Epithelial cell of proximal tubule (primary cell): Measurements from ENCODE around the gene EDIL3. TPM values are rescaled to one million over a fixed set of nuclear protein-coding genes. Genes with fewer than 3 reads are reported as not detected.
"Not testable (repeated sequence)": the region's sequence is repeated elsewhere in the genome, so short reads cannot be mapped to it uniquely, and the experiment has no call there.

Source experiments
- DNase-seq: peaks from one replicate; pipeline ENCODE4 v3.0.0-alpha.2; 2011; ENCODE audit warnings: low read depth
- H3K4me3 ChIP-seq: 2 replicates; pipeline ENCODE4 v1.5.1; 2011; ENCODE audit warnings: low read depth, mild to moderate bottlenecking, low read length
- total RNA-seq: library from RNA; depleted of rRNA; stranded (reverse); fragments of >200 nt; gene quantifications from 2 replicates; pipeline ENCODE4 v1.2.3, GENCODE V29; 2015
- TF ChIP-seq, protein P1 (sequence below): conservative IDR thresholded peaks from 2 replicates; pipeline ENCODE4 v1.5.1; 2012; ENCODE audit warnings: low read depth, mild to moderate bottlenecking, low read length

Gene EDIL3
- total RNA-seq, 1 donor from 2014 or later, result 80.1 TPM

DNA sequence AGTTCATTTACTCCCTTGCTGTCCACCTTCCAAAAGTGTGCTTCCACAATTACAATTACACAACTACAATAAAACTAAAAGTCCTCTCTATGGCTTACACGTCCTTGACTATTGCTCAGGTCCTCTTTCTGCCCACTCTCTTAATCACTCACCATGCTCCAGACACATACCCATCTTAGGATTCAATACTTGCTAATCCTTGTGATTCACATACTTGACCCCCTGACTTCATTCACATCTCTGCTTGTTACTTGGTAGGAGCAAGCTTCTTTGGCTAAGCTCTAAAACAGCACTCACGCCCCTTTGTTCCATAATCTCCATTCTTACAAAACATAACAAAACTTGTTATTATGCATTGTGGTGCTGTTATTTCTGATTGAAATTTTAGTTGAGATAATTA lies 215.8 kb downstream of the EDIL3 start:
- TF ChIP-seq, protein P1, sequence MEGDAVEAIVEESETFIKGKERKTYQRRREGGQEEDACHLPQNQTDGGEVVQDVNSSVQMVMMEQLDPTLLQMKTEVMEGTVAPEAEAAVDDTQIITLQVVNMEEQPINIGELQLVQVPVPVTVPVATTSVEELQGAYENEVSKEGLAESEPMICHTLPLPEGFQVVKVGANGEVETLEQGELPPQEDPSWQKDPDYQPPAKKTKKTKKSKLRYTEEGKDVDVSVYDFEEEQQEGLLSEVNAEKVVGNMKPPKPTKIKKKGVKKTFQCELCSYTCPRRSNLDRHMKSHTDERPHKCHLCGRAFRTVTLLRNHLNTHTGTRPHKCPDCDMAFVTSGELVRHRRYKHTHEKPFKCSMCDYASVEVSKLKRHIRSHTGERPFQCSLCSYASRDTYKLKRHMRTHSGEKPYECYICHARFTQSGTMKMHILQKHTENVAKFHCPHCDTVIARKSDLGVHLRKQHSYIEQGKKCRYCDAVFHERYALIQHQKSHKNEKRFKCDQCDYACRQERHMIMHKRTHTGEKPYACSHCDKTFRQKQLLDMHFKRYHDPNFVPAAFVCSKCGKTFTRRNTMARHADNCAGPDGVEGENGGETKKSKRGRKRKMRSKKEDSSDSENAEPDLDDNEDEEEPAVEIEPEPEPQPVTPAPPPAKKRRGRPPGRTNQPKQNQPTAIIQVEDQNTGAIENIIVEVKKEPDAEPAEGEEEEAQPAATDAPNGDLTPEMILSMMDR, result no peak
- no peak for DNase-seq
- no peak overlapping the region for H3K4me3 ChIP-seq

DNA sequence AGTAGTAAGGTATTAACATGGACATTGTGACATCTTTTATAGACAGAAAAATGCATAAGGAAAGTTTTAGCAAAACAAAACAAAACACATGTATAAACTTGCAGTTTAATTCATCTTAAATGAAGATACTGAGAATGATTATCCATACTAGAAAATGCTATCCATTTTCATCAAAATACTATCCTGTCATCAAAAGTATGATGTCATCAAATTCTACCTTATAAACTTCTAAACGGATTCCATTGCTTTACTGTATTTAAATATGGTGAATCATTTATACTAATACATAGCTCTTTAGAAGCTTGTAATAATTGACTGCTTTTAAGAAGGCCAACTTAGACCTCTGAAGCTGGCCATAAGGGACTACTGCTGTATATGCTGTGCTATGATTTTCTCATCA lies 221.0 kb downstream of the EDIL3 start:
- TF ChIP-seq, protein P1, result no peak
- H3K4me3 ChIP-seq, result no peak overlapping the region
- no peak for DNase-seq

DNA sequence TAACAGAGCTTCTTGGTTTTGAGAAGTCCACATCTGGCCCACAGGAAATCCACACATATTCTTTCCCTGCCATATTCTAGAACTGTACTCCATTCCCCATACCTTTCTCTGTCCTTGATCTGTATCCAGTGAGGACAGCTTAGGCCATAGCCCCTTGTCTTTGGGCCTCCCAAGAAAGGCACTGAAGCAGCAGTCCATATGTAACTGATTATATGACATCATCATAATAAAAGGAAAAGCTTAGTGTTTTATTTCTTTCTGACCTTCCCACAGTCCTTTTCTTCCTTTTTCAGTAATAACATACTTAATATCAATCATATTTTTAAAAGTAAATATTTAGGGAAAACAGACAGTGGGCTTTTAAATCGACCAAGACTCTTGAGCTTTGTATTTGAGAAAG lies 222.0 kb downstream of the EDIL3 start:
- H3K4me3 ChIP-seq, result no peak overlapping the region
- TF ChIP-seq, protein P1, result no peak
- DNase-seq, result no peak

DNA sequence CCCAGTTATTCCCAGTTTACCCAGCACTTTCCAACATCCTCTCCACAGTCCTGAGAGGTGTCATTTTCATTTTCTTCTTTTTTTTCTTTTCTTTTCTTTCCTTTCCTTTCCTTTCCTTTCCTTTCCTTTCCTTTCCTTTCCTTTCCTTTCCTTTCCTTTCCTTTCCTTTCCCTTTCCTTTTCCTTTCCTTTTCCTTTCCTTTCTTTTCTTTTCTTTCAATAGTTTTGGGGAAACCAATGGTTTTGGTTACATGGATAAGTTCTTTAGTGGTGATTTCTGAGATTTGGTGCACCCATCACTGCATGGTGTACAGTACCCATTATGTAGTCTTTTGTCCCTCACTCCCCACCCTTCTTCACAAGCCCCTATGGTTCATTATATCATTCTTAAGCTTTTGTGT lies 224.0 kb downstream of the EDIL3 start:
- DNase-seq, H3K4me3 ChIP-seq: not testable (repeated sequence)

DNA sequence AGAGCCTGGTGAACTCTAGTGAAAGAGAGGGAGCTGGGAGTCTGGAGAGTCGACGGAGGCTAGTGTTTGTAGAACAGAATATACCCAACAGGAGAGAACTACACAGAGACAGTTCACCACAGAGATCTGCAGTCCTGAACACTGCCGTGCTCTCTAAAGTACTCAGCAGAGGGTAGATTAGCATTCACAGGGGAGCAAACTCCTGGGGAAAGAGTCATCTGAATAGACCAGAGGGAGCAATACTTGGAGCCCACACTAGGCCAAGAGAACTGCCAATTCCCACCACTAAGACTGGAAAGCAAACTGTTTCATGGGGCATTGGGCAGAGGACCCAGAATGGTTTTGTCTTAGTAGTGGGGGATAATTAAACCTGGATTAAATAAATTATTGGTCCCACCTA lies 235.6 kb downstream of the EDIL3 start:
- TF ChIP-seq, protein P1, result no peak
- no peak overlapping the region for H3K4me3 ChIP-seq
- DNase-seq, result no peak

DNA sequence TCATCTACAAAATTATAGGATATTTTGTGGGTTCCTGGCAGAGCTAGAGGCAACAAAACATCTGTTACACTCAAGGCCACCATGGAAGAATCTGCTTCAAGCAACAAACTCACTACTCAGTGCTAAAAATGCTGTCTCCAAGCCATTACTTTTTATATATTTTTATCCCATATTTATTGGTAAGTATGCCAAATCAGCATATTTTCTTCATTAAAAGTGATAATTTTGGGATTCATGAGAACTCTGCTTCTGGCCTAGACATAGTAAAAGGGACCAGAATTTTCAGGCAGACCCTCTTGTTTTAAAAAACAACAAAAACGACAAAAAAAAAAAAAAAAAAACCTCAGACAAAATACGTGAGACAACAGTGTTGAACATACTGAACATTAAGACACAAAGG lies 236.0 kb downstream of the EDIL3 start:
- no peak overlapping the region for H3K4me3 ChIP-seq
- no peak for DNase-seq
- TF ChIP-seq, protein P1, result no peak

DNA sequence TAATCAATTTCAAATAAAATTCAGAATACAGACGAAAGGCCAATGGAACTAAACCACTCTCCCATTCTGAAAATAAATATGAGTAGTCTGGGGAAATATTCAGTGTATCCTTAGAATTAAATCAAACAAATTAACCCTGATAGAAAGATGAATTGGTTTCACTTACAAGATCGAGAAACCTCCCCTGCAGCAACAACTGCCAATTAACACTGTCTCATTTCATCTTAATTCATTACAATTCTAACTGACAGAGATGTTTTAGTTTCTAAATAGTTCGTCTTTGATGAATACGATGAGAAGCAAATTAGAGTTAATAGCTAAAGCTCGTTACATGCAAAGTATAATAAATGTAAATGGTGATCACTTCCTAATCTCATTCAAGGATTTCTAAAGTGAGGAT lies 247.1 kb downstream of the EDIL3 start:
- DNase-seq, result no peak
- H3K4me3 ChIP-seq, result no peak overlapping the region
- TF ChIP-seq, protein P1, result no peak

DNA sequence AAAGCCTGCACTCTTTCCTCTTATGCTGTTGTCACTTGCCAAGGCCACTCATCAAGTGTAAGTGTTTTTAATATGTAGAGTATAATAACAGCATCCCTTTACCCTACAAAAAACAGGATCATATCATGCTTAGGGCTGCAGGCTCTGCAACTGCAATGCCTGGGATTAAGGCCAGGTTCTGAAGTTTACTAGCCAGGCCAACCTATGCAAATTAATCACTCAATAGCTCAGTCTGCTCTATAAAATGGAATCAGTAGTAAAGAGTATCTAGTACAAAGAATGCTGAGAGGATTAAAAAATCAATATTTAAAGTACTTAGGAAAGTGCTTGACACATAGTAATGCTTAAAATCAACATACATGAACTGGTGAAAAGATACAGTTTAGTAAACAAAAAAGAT lies 253.3 kb downstream of the EDIL3 start:
- no peak overlapping the region for H3K4me3 ChIP-seq
- no peak for DNase-seq
- TF ChIP-seq, protein P1, result no peak
